GM12874 (cell line): ENCODE measurements around the gene TANK.

ENCODE experiments used
- CTCF ChIP-seq: IDR thresholded peaks from 2 replicates; pipeline ENCODE4 v1.5.1; 2011; ENCODE audit warnings: low read depth, mild to moderate bottlenecking, control low read depth, low read length, moderate library complexity; ENCODE audit not compliant: insufficient read depth

TANK gene

GRCh38 chr2:161199912-161200701, 39.9 kb downstream of the TANK start:
- TF ChIP-seq CTCF = no peak

GRCh38 chr2:161204846-161205245, 44.6 kb downstream of the TANK start:
- TF ChIP-seq CTCF = no peak

- no peak for TF ChIP-seq CTCF
Measured at GRCh38 chr2:161206471-161207032, 46.3 kb downstream of the TANK start.

- no peak for TF ChIP-seq CTCF
Measured at GRCh38 chr2:161207941-161208340, 47.7 kb downstream of the TANK start.

- no peak for TF ChIP-seq CTCF
Measured at GRCh38 chr2:161208527-161209139, 48.4 kb downstream of the TANK start.

GRCh38 chr2:161209902-161210301, 49.7 kb downstream of the TANK start:
- no peak for TF ChIP-seq CTCF

- TF ChIP-seq CTCF = no peak
Measured at GRCh38 chr2:161217597-161218185, 57.5 kb downstream of the TANK start.
